K562 (cell line): ENCODE results near the gene ZRANB1. TPM values are rescaled to one million over a fixed set of nuclear protein-coding genes. Genes with fewer than 3 reads are reported as not detected.

Experiments used
- ATAC-seq: fragments of 200-7000 bp; cut with Tn5 transposase; 3 replicates; pipeline ENCODE4 v1.9.1; 2020; ENCODE audit warnings: moderate library complexity
- BruUV-seq: library from RNA; stranded (reverse); fragments of 400-500 nt; replicated peaks from 2 replicates; lab custom pipeline; 2021; lab: Mats Ljungman, UMichigan
- CTCF ChIA-PET: fragments of 300-600 bp; formaldehyde crosslinking; extraction: SDS; loops from one replicate; lab custom pipeline; 2021; ENCODE audit warnings: low intra/inter-chr PET ratio; lab: Yijun Ruan, JAX
- POLR2A ChIA-PET: fragments of 300-600, 350-650 bp; sonication (Branson Sonifier 250); formaldehyde crosslinking; extraction: SDS; loops from one replicate; lab custom pipeline; 2021; ENCODE audit warnings: antibody characterized with exemption, inconsistent platforms; lab: Yijun Ruan, JAX
- DNase-seq, 4 experiments: peaks; one replicate each; pipeline versions ENCODE4 v3.0.0 to v3.0.0-alpha.2; 2011 to 2018; ENCODE audit warnings: low spot score in 3 of 4, mixed read lengths in 3 of 4; ENCODE audit errors: extremely low read depth in 1 of 4
- FAIRE-seq: peaks from 2 replicates; lab custom pipeline; 2011; peaks lifted over from hg19 to GRCh38; lab: Jason Lieb, UNC
- H2AFZ ChIP-seq: 2 replicates; pipeline ENCODE4 v1.6.0; 2011; ENCODE audit warnings: low read depth, low read length, control low read depth, inconsistent platforms
- H3K27ac ChIP-seq: fragments of 200-600 bp; 3 replicates; pipeline ENCODE4 v1.8.0; 2011; ENCODE audit warnings: low read depth, mild to moderate bottlenecking, control low read depth, inconsistent platforms, low read length, moderate library complexity, mixed read lengths; ENCODE audit errors: extremely low read depth
- H3K27me3 ChIP-seq, 2 experiments: fragments of 300-600 bp in 1 of 2; 2 replicates in 1 of 2; 3 replicates in 1 of 2; pipeline versions ENCODE4 v1.6.0 to v1.8.0; 2011; ENCODE audit warnings: inconsistent platforms in 2 of 2, low read length in 2 of 2, mild to moderate bottlenecking in 1 of 2, mixed read lengths in 1 of 2, moderate library complexity in 1 of 2; ENCODE audit not compliant: control insufficient read depth in 2 of 2, insufficient read depth in 2 of 2
- H3K36me3 ChIP-seq: fragments of 300-600 bp; 3 replicates; pipeline ENCODE4 v1.8.0; 2011; ENCODE audit warnings: mild to moderate bottlenecking, low read length, inconsistent platforms; ENCODE audit not compliant: control insufficient read depth, insufficient read depth
- H3K4me1 ChIP-seq, 2 experiments: fragments of 200-600 bp in 1 of 2; replicated peaks in 1 of 2; 2 replicates in 1 of 2; 3 replicates in 1 of 2; pipeline versions ENCODE4 v1.5.1 to v1.8.0; 2011; ENCODE audit warnings: inconsistent platforms in 2 of 2, low read length in 2 of 2, mild to moderate bottlenecking in 1 of 2, mixed read lengths in 1 of 2, moderate library complexity in 1 of 2; ENCODE audit not compliant: control insufficient read depth in 2 of 2, insufficient read depth in 2 of 2
- H3K4me2 ChIP-seq: 2 replicates; pipeline ENCODE4 v1.6.1; 2011; ENCODE audit warnings: low read length, control low read depth, inconsistent platforms, mixed read lengths; ENCODE audit not compliant: insufficient read depth
- H3K4me3 ChIP-seq: fragments of 200-600 bp; sonication (generic), shearing (Covaris generic); 2 replicates; pipeline ENCODE4 v1.5.1; 2016; ENCODE audit warnings: control low read depth, inconsistent platforms
- H3K79me2 ChIP-seq: fragments of 200-600 bp; 3 replicates; pipeline ENCODE4 v1.8.0; 2011; ENCODE audit warnings: low read length, inconsistent platforms; ENCODE audit not compliant: control insufficient read depth, insufficient read depth
- H3K9ac ChIP-seq, 2 experiments: 2 replicates each; pipeline versions ENCODE4 v1.6.0 to v1.6.1; 2011; ENCODE audit warnings: low read depth in 2 of 2, low read length in 2 of 2, control low read depth in 1 of 2, inconsistent platforms in 1 of 2, mild to moderate bottlenecking in 1 of 2, mixed read lengths in 1 of 2; ENCODE audit not compliant: insufficient read depth in 1 of 2
- H3K9me1 ChIP-seq: one replicate; pipeline ENCODE4 v1.6.0; 2011; ENCODE audit warnings: inconsistent platforms, mild to moderate bottlenecking, low read length, moderate library complexity; ENCODE audit not compliant: control insufficient read depth, insufficient read depth
- H3K9me3 ChIP-seq: replicated peaks from 2 replicates; pipeline ENCODE4 v1.5.1; 2011; ENCODE audit warnings: low read depth, low read length, inconsistent platforms; ENCODE audit not compliant: control insufficient read depth, insufficient read depth
- H4K20me1 ChIP-seq: replicated peaks from 2 replicates; pipeline ENCODE4 v1.6.1; 2011; ENCODE audit warnings: low read length, inconsistent platforms, mixed read lengths; ENCODE audit not compliant: control insufficient read depth, insufficient read depth
- ARID3A ChIP-seq: IDR thresholded peaks from 2 replicates; pipeline ENCODE4 v1.6.1; 2012; ENCODE audit warnings: low read depth, low read length, improper control_type of control experiment, borderline replicate concordance
- DLX4 ChIP-seq: fragments of 250-450 bp; sonication (Bioruptor Pico); IDR thresholded peaks from 2 replicates; pipeline ENCODE4 v1.6.1; 2021; ENCODE audit warnings: mild to moderate bottlenecking
- FOSL1 ChIP-seq: fragments of 200-800 bp; sonication (Bioruptor generic); conservative IDR thresholded peaks from 2 replicates; pipeline ENCODE4 v1.6.1; 2016; ENCODE audit warnings: missing genetic modification characterization, missing compliant biosample characterization
- FOXA3 ChIP-seq, 2 experiments: fragments of 450-650 bp in 1 of 2; sonication (generic) in 1 of 2; formaldehyde crosslinking; IDR thresholded peaks in 1 of 2; conservative IDR thresholded peaks in 1 of 2; 2 replicates each; pipeline versions ENCODE4 v1.4.0 to v1.8.0; 2020 to 2022; ENCODE audit warnings: mild to moderate bottlenecking in 2 of 2, missing genetic modification reagents in 1 of 2
- FOXP1 ChIP-seq: sonication (generic); formaldehyde crosslinking; IDR thresholded peaks from 2 replicates; pipeline ENCODE4 v1.8.0; 2022; ENCODE audit warnings: mild to moderate bottlenecking, missing genetic modification reagents
- HMBOX1 ChIP-seq: sonication (generic); IDR thresholded peaks from 2 replicates; pipeline ENCODE4 v1.6.1; 2016
- HMG20B ChIP-seq: fragments of 250-450 bp; sonication (Bioruptor Pico); IDR thresholded peaks from 2 replicates; pipeline ENCODE4 v1.5.0; 2021; ENCODE audit warnings: mild to moderate bottlenecking
- HNRNPUL1 ChIP-seq: fragments of 200-400 bp; formaldehyde crosslinking; IDR thresholded peaks from 2 replicates; pipeline ENCODE4 v1.6.1; 2017; ENCODE audit warnings: low read length
- IRF2 ChIP-seq: sonication (generic); formaldehyde crosslinking; IDR thresholded peaks from 2 replicates; pipeline ENCODE4 v1.8.1; 2022; ENCODE audit warnings: mild to moderate bottlenecking, missing genetic modification reagents
- NBN ChIP-seq: fragments of 450-650 bp; IDR thresholded peaks from 2 replicates; pipeline ENCODE4 v1.6.1; 2016; ENCODE audit warnings: low read depth, mild to moderate bottlenecking
- RFX5 ChIP-seq: IDR thresholded peaks from 2 replicates; pipeline ENCODE4 v1.6.1; 2011; ENCODE audit warnings: low read depth, mild to moderate bottlenecking, improper control_type of control experiment, low read length
- U2AF2 ChIP-seq: fragments of 200-400 bp; formaldehyde crosslinking; optimal IDR thresholded peaks from 2 replicates; pipeline ENCODE3; 2017; ENCODE audit warnings: low read depth, mild to moderate bottlenecking, low read length
- ZNF140 ChIP-seq: fragments of 250-450 bp; sonication (Bioruptor Pico); IDR thresholded peaks from 2 replicates; pipeline ENCODE4 v1.8.0; 2021; ENCODE audit warnings: moderate library complexity, mild to moderate bottlenecking, inconsistent platforms
- ZNF232 ChIP-seq: sonication (generic); formaldehyde crosslinking; IDR thresholded peaks from 2 replicates; pipeline ENCODE4 v1.8.0; 2022; ENCODE audit warnings: mild to moderate bottlenecking, missing genetic modification reagents
- ZNF444 ChIP-seq: fragments of 250-450 bp; sonication (Bioruptor Pico); IDR thresholded peaks from 2 replicates; pipeline ENCODE4 v1.4.0; 2020; ENCODE audit warnings: mild to moderate bottlenecking, moderate library complexity
- ZNF584 ChIP-seq: fragments of 200-800 bp; sonication (Bioruptor generic); IDR thresholded peaks from 2 replicates; pipeline ENCODE4 v1.6.1; 2016; ENCODE audit warnings: low read depth, mild to moderate bottlenecking, missing genetic modification characterization, missing compliant biosample characterization
- WGBS: fragments of 100-300 bp; shearing (Covaris generic); methylation state at CpG from one replicate; pipeline ENCODE4 v1.1.6; 2016; ENCODE audit warnings: low coverage, mixed read lengths; ENCODE audit not compliant: insufficient coverage; ENCODE audit errors: missing lambda C conversion rate; 5-methylcytosine and 5-hydroxymethylcytosine counted together
- in situ Hi-C: fragments of 300-500 bp; cut with MboI; formaldehyde crosslinking; loops from 4 replicates; pipeline ENCODE4 v1.15.0; 2018; ENCODE audit warnings: inconsistent platforms, mixed read lengths
- intact Hi-C: fragments of 100-400 bp; cut with micrococcal nuclease; formaldehyde crosslinking; loops from 2 replicates; pipeline ENCODE4 v1.14.2; 2022
- polyA plus RNA-seq, 8 experiments: library from polyadenylated mRNA; depleted of rRNA in 4 of 8; stranded (reverse) in 5 of 8; unstranded in 3 of 8; fragments of >200 nt; fragmentation: Nextera tagmentation in 2 of 8; fragmentation: Illumina TruSeq in 1 of 8; extraction: Ambion mirVana in 2 of 8; extraction: Trizol in 1 of 8; gene quantifications; 2 replicates each; pipeline versions ENCODE4 v1.2.1 to v1.2.3, GENCODE V29; 2011 to 2014; ENCODE audit warnings: inconsistent platforms in 1 of 8, missing spikeins in 1 of 8
- total RNA-seq, 7 experiments: library from RNA; depleted of rRNA in 6 of 7; stranded (reverse); fragments of >200 nt in 6 of 7; fragmentation: Illumina TruSeq in 2 of 7; extraction: Trizol in 2 of 7; gene quantifications; 2 replicates each; pipeline versions ENCODE4 v1.2.1 to v1.2.3, GENCODE V29; 2011 to 2021; ENCODE audit warnings: low replicate concordance in 1 of 7

Gene ZRANB1
- total and polyA plus RNA-seq, 9 of the 15 experiments (the other 6 are each of a cell fraction or from before 2014, with no cell fraction given), result 0.07 to 1.1 (median 0.64) TPM

GRCh38 chr10:124971276-124971675 is 29.4 kb downstream of the ZRANB1 start:
- in situ Hi-C loops, result no loop called here
- TF ChIP-seq ZNF232 (no peak), HMBOX1 (no peak), IRF2 (CRISPR knock-in tag) (no peak), ZNF140 (CRISPR knock-in tag) (no peak), HMG20B (CRISPR knock-in tag) (no peak), U2AF2 (no peak), DLX4 (CRISPR knock-in tag) (no peak), RFX5 (no peak), FOSL1 (tag) (no peak), FOXP1 (no peak), ARID3A (no peak), ZNF584 (CRISPR knock-in tag) (no peak), ZNF444 (CRISPR knock-in tag) (no peak), NBN (no peak), FOXA3 (CRISPR knock-in tag; conservative IDR thresholded peaks at IDR 0.05 in 1 of 2, IDR thresholded peaks at IDR 0.05 in 1 of 2) (no peak), HNRNPUL1 (no peak)

More at GRCh38 chr10:124971276-124971675, 29.4 kb downstream of the ZRANB1 start:
- POLR2A ChIA-PET, result no interaction called here
- Histone ChIP-seq H3K4me3 (no peak overlapping the region), H3K9me3 (no peaks in the 10 kb centered on the region), H3K9me1 (no peaks in the 10 kb centered on the region), H3K9ac (no peak overlapping the region), H3K4me2 (no peak overlapping the region), H2AFZ (no peak overlapping the region), H3K79me2 (no peaks in the 10 kb centered on the region), H3K4me1 (no peaks in the 10 kb centered on the region), H3K27ac (no peak overlapping the region), H4K20me1 (no peaks in the 10 kb centered on the region), H3K27me3 (no peaks in the 10 kb centered on the region), H3K36me3 (no peaks in the 10 kb centered on the region)
- intact Hi-C loops, result no loop called here
- BruUV-seq, result no TSS peak
- ATAC-seq (no peak), DNase-seq (no peak), FAIRE-seq (no peak)
- WGBS, result no CpG with 5 or more reads among the region's 2 CpGs
- CTCF ChIA-PET, result no interaction called here
